HG02885 (cell line): Measurements from ENCODE around the gene COL4A1.

Experiments
- ATAC-seq: cut with Tn5 transposase; IDR thresholded peaks from one replicate; pipeline ENCODE4 v1.9.1; 2021; ENCODE audit warnings: mild to moderate bottlenecking; ENCODE audit not compliant: unreplicated experiment, poor library complexity

COL4A1 gene

GRCh38 chr13:110211735-110212134 is 95.2 kb downstream of the COL4A1 start:
- no peak for ATAC-seq

- no peak for ATAC-seq
Measured at GRCh38 chr13:110211046-110211445, 95.9 kb downstream of the COL4A1 start.

- ATAC-seq, result no peak
Measured at GRCh38 chr13:110210604-110210985, 96.4 kb downstream of the COL4A1 start.

GRCh38 chr13:110209950-110210603 is 96.9 kb downstream of the COL4A1 start:
- no peak for ATAC-seq

GRCh38 chr13:110208116-110208515 is 98.8 kb downstream of the COL4A1 start:
- ATAC-seq, result no peak

- no peak for ATAC-seq
Measured at GRCh38 chr13:110206996-110207395, 100.0 kb downstream of the COL4A1 start.

GRCh38 chr13:110206185-110206584 is 100.8 kb downstream of the COL4A1 start:
- ATAC-seq, result no peak

- no peak for ATAC-seq
Measured at GRCh38 chr13:110201114-110201513, 105.8 kb downstream of the COL4A1 start.

- no peak for ATAC-seq
Measured at GRCh38 chr13:110200276-110200870, 106.6 kb downstream of the COL4A1 start.

GRCh38 chr13:110199046-110199831 is 107.7 kb downstream of the COL4A1 start:
- no peak for ATAC-seq

- ATAC-seq, result no peak
Measured at GRCh38 chr13:110197471-110197870, 109.5 kb downstream of the COL4A1 start.

GRCh38 chr13:110197026-110197425 is 109.9 kb downstream of the COL4A1 start:
- no peak for ATAC-seq

- no peak for ATAC-seq
Measured at GRCh38 chr13:110195547-110196485, 111.1 kb downstream of the COL4A1 start.

- ATAC-seq, result no peak
Measured at GRCh38 chr13:110194451-110194850, 112.5 kb downstream of the COL4A1 start.

- no peak for ATAC-seq
Measured at GRCh38 chr13:110193491-110193890, 113.5 kb downstream of the COL4A1 start.

- no peak for ATAC-seq
Measured at GRCh38 chr13:110192472-110192871, 114.5 kb downstream of the COL4A1 start.

GRCh38 chr13:110187641-110188161 is 119.3 kb downstream of the COL4A1 start:
- ATAC-seq, result no peak

- no peak for ATAC-seq
Measured at GRCh38 chr13:110186231-110186855, 120.6 kb downstream of the COL4A1 start.

- ATAC-seq, result no peak
Measured at GRCh38 chr13:110185696-110186095, 121.3 kb downstream of the COL4A1 start.

GRCh38 chr13:110183910-110184309 is 123.0 kb downstream of the COL4A1 start:
- no peak for ATAC-seq
